K562 (cell line): ENCODE data around the gene ARHGAP10. TPM values are rescaled to one million over a fixed set of nuclear protein-coding genes. Genes with fewer than 3 reads are reported as not detected.

Experiments used
- ATAC-seq: fragments of 200-7000 bp; cut with Tn5 transposase; 3 replicates; pipeline ENCODE4 v1.9.1; 2020; ENCODE audit warnings: moderate library complexity
- BruUV-seq: library from RNA; stranded (reverse); fragments of 400-500 nt; replicated peaks from 2 replicates; lab custom pipeline; 2021; lab: Mats Ljungman, UMichigan
- CTCF ChIA-PET: fragments of 300-600 bp; formaldehyde crosslinking; extraction: SDS; loops from one replicate; lab custom pipeline; 2021; ENCODE audit warnings: low intra/inter-chr PET ratio; lab: Yijun Ruan, JAX
- POLR2A ChIA-PET: fragments of 300-600, 350-650 bp; sonication (Branson Sonifier 250); formaldehyde crosslinking; extraction: SDS; loops from one replicate; lab custom pipeline; 2021; ENCODE audit warnings: antibody characterized with exemption, inconsistent platforms; lab: Yijun Ruan, JAX
- DNase-seq, 4 experiments: peaks; one replicate each; pipeline versions ENCODE4 v3.0.0 to v3.0.0-alpha.2; 2011 to 2018; ENCODE audit warnings: low spot score in 3 of 4, mixed read lengths in 3 of 4; ENCODE audit errors: extremely low read depth in 1 of 4
- FAIRE-seq: peaks from 2 replicates; lab custom pipeline; 2011; peaks lifted over from hg19 to GRCh38; lab: Jason Lieb, UNC
- H2AFZ ChIP-seq: 2 replicates; pipeline ENCODE4 v1.6.0; 2011; ENCODE audit warnings: low read depth, low read length, control low read depth, inconsistent platforms
- H3K27ac ChIP-seq: fragments of 200-600 bp; 3 replicates; pipeline ENCODE4 v1.8.0; 2011; ENCODE audit warnings: low read depth, mild to moderate bottlenecking, control low read depth, inconsistent platforms, low read length, moderate library complexity, mixed read lengths; ENCODE audit errors: extremely low read depth
- H3K27me3 ChIP-seq, 2 experiments: fragments of 300-600 bp in 1 of 2; 2 replicates in 1 of 2; 3 replicates in 1 of 2; pipeline versions ENCODE4 v1.6.0 to v1.8.0; 2011; ENCODE audit warnings: inconsistent platforms in 2 of 2, low read length in 2 of 2, mild to moderate bottlenecking in 1 of 2, mixed read lengths in 1 of 2, moderate library complexity in 1 of 2; ENCODE audit not compliant: control insufficient read depth in 2 of 2, insufficient read depth in 2 of 2
- H3K36me3 ChIP-seq: fragments of 300-600 bp; 3 replicates; pipeline ENCODE4 v1.8.0; 2011; ENCODE audit warnings: mild to moderate bottlenecking, low read length, inconsistent platforms; ENCODE audit not compliant: control insufficient read depth, insufficient read depth
- H3K4me1 ChIP-seq, 2 experiments: fragments of 200-600 bp in 1 of 2; replicated peaks in 1 of 2; 2 replicates in 1 of 2; 3 replicates in 1 of 2; pipeline versions ENCODE4 v1.5.1 to v1.8.0; 2011; ENCODE audit warnings: inconsistent platforms in 2 of 2, low read length in 2 of 2, mild to moderate bottlenecking in 1 of 2, mixed read lengths in 1 of 2, moderate library complexity in 1 of 2; ENCODE audit not compliant: control insufficient read depth in 2 of 2, insufficient read depth in 2 of 2
- H3K4me2 ChIP-seq: 2 replicates; pipeline ENCODE4 v1.6.1; 2011; ENCODE audit warnings: low read length, control low read depth, inconsistent platforms, mixed read lengths; ENCODE audit not compliant: insufficient read depth
- H3K4me3 ChIP-seq: fragments of 200-600 bp; sonication (generic), shearing (Covaris generic); 2 replicates; pipeline ENCODE4 v1.5.1; 2016; ENCODE audit warnings: control low read depth, inconsistent platforms
- H3K79me2 ChIP-seq: fragments of 200-600 bp; 3 replicates; pipeline ENCODE4 v1.8.0; 2011; ENCODE audit warnings: low read length, inconsistent platforms; ENCODE audit not compliant: control insufficient read depth, insufficient read depth
- H3K9ac ChIP-seq, 2 experiments: 2 replicates each; pipeline versions ENCODE4 v1.6.0 to v1.6.1; 2011; ENCODE audit warnings: low read depth in 2 of 2, low read length in 2 of 2, control low read depth in 1 of 2, inconsistent platforms in 1 of 2, mild to moderate bottlenecking in 1 of 2, mixed read lengths in 1 of 2; ENCODE audit not compliant: insufficient read depth in 1 of 2
- H3K9me1 ChIP-seq: one replicate; pipeline ENCODE4 v1.6.0; 2011; ENCODE audit warnings: inconsistent platforms, mild to moderate bottlenecking, low read length, moderate library complexity; ENCODE audit not compliant: control insufficient read depth, insufficient read depth
- H3K9me3 ChIP-seq: replicated peaks from 2 replicates; pipeline ENCODE4 v1.5.1; 2011; ENCODE audit warnings: low read depth, low read length, inconsistent platforms; ENCODE audit not compliant: control insufficient read depth, insufficient read depth
- H4K20me1 ChIP-seq: replicated peaks from 2 replicates; pipeline ENCODE4 v1.6.1; 2011; ENCODE audit warnings: low read length, inconsistent platforms, mixed read lengths; ENCODE audit not compliant: control insufficient read depth, insufficient read depth
- FOXJ3 ChIP-seq: sonication (generic); formaldehyde crosslinking; IDR thresholded peaks from 2 replicates; pipeline ENCODE4 v1.4.0; 2020; ENCODE audit warnings: mild to moderate bottlenecking, missing genetic modification reagents
- GATAD2B ChIP-seq: fragments of 450-650 bp; IDR thresholded peaks from 2 replicates; pipeline ENCODE4 v1.6.1; 2017; ENCODE audit warnings: mild to moderate bottlenecking, borderline replicate concordance
- GTF2E2 ChIP-seq: fragments of 200-800 bp; sonication (Bioruptor generic); IDR thresholded peaks from 2 replicates; pipeline ENCODE4 v1.6.1; 2016; ENCODE audit warnings: missing genetic modification characterization, missing compliant biosample characterization
- HMG20A ChIP-seq: fragments of 450-650 bp; formaldehyde crosslinking; conservative IDR thresholded peaks from 2 replicates; pipeline ENCODE4 v1.4.0; 2020; ENCODE audit warnings: mild to moderate bottlenecking, mixed read lengths
- JUNB ChIP-seq: fragments of 450-650 bp; formaldehyde crosslinking; conservative IDR thresholded peaks from 2 replicates; pipeline ENCODE4 v1.4.0; 2020; ENCODE audit warnings: mild to moderate bottlenecking
- ZNF224 ChIP-seq: sonication (generic); formaldehyde crosslinking; IDR thresholded peaks from 2 replicates; pipeline ENCODE4 v1.8.0; 2022; ENCODE audit warnings: mild to moderate bottlenecking, missing genetic modification reagents
- WGBS: fragments of 100-300 bp; shearing (Covaris generic); methylation state at CpG from one replicate; pipeline ENCODE4 v1.1.6; 2016; ENCODE audit warnings: low coverage, mixed read lengths; ENCODE audit not compliant: insufficient coverage; ENCODE audit errors: missing lambda C conversion rate; 5-methylcytosine and 5-hydroxymethylcytosine counted together
- in situ Hi-C: fragments of 300-500 bp; cut with MboI; formaldehyde crosslinking; loops from 4 replicates; pipeline ENCODE4 v1.15.0; 2018; ENCODE audit warnings: inconsistent platforms, mixed read lengths
- intact Hi-C: fragments of 100-400 bp; cut with micrococcal nuclease; formaldehyde crosslinking; loops from 2 replicates; pipeline ENCODE4 v1.14.2; 2022
- polyA plus RNA-seq, 8 experiments: library from polyadenylated mRNA; depleted of rRNA in 4 of 8; stranded (reverse) in 5 of 8; unstranded in 3 of 8; fragments of >200 nt; fragmentation: Nextera tagmentation in 2 of 8; fragmentation: Illumina TruSeq in 1 of 8; extraction: Ambion mirVana in 2 of 8; extraction: Trizol in 1 of 8; gene quantifications; 2 replicates each; pipeline versions ENCODE4 v1.2.1 to v1.2.3, GENCODE V29; 2011 to 2014; ENCODE audit warnings: inconsistent platforms in 1 of 8, missing spikeins in 1 of 8
- total RNA-seq, 7 experiments: library from RNA; depleted of rRNA in 6 of 7; stranded (reverse); fragments of >200 nt in 6 of 7; fragmentation: Illumina TruSeq in 2 of 7; extraction: Trizol in 2 of 7; gene quantifications; 2 replicates each; pipeline versions ENCODE4 v1.2.1 to v1.2.3, GENCODE V29; 2011 to 2021; ENCODE audit warnings: low replicate concordance in 1 of 7
- TF ChIP-seq, protein P1 (sequence below): fragments of 250-450 bp; sonication (Bioruptor Pico); IDR thresholded peaks from 2 replicates; pipeline ENCODE4 v1.4.0; 2020; ENCODE audit warnings: mild to moderate bottlenecking, moderate library complexity

Gene ARHGAP10
- total and polyA plus RNA-seq, 9 of the 15 experiments (the other 6 are each of a cell fraction or from before 2014, with no cell fraction given), result 0.03 to 0.22 (median 0.06) TPM; not detected in 3

DNA sequence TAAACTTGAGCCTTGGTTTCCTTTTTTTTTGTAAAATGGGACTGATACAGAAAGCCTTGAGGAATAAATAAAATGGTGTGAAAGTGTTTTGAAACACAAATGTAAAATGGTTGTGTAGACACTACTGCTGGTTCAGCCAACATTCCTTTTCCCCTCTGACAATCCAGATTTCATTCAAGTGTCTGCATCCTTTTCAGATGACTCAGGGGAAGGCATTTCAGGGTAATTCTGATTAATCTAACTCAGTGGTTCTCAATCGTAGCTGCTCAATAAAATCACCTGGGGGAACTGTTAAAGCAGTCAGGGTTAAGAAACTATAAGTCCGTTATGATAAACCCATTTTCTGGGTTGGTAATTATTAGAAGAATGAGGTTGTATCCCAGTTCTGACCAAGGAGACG, 4.6 kb downstream of the ARHGAP10 start:
- in situ Hi-C loops (no loop called here), intact Hi-C loops (no loop called here)
- ChIA-PET CTCF (no interaction called here), POLR2A (no interaction called here)
- Histone ChIP-seq H3K9ac (no peak overlapping the region), H3K9me3 (no peaks in the 10 kb centered on the region), H2AFZ (no peak overlapping the region), H3K4me1 (peaks cover 0 to 13% of the 10 kb centered on the region in 2 experiments; a peak in 2 of 5 replicates), H3K27me3 (peaks cover 21 to 28% of the 10 kb centered on the region in 2 experiments), H3K9me1 (no peaks in the 10 kb centered on the region), H3K4me2 (no peak overlapping the region), H3K79me2 (no peaks in the 10 kb centered on the region), H3K4me3 (no peak overlapping the region), H3K27ac (no peak overlapping the region), H3K36me3 (no peaks in the 10 kb centered on the region), H4K20me1 (no peaks in the 10 kb centered on the region; the same call in 1 of the 2 replicates)
- FAIRE-seq (no peak), ATAC-seq (no peak), DNase-seq (no peak)
- no TSS peak for BruUV-seq
- TF ChIP-seq GTF2E2 (tag) (no peak), JUNB (CRISPR knock-in tag) (no peak), GATAD2B (no peak), ZNF224 (CRISPR knock-in tag) (no peak), FOXJ3 (no peak), HMG20A (CRISPR knock-in tag) (no peak)
- TF ChIP-seq, protein P1, sequence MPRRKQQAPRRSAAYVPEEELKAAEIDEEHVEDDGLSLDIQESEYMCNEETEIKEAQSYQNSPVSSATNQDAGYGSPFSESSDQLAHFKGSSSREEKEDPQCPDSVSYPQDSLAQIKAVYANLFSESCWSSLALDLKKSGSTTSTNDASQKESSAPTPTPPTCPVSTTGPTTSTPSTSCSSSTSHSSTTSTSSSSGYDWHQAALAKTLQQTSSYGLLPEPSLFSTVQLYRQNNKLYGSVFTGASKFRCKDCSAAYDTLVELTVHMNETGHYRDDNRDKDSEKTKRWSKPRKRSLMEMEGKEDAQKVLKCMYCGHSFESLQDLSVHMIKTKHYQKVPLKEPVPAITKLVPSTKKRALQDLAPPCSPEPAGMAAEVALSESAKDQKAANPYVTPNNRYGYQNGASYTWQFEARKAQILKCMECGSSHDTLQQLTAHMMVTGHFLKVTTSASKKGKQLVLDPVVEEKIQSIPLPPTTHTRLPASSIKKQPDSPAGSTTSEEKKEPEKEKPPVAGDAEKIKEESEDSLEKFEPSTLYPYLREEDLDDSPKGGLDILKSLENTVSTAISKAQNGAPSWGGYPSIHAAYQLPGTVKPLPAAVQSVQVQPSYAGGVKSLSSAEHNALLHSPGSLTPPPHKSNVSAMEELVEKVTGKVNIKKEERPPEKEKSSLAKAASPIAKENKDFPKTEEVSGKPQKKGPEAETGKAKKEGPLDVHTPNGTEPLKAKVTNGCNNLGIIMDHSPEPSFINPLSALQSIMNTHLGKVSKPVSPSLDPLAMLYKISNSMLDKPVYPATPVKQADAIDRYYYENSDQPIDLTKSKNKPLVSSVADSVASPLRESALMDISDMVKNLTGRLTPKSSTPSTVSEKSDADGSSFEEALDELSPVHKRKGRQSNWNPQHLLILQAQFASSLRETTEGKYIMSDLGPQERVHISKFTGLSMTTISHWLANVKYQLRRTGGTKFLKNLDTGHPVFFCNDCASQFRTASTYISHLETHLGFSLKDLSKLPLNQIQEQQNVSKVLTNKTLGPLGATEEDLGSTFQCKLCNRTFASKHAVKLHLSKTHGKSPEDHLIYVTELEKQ, result no peak
- 0% methylated on average over 3 of the region's 3 CpGs for WGBS
